ENCODE results near the gene JMJD1C. TPM values are rescaled to one million over a fixed set of nuclear protein-coding genes. Genes with fewer than 3 reads are reported as not detected.

JMJD1C gene
- total and polyA plus RNA-seq, 10 of the 15 experiments (the other 5 are each of a cell fraction or from before 2014, with no cell fraction given): 31.2 to 83.3 (median 49.5) TPM

- H3K4me2 ChIP-seq (ENCODE audit: control insufficient read depth, insufficient read depth): no peak overlapping the region
- no peaks in the 10 kb centered on the region for H3K27me3 ChIP-seq (replicated peaks in 1 of 2; ENCODE audit: control insufficient read depth in 2 of 2, insufficient read depth in 2 of 2, low read length in 1 of 2)
- SMC1A ChIA-PET (ENCODE audit: uncharacterized antibody, unreplicated experiment): interaction anchor here (0.9 to 5.3 kb wide), 5 partner anchors 8 to 53 kb away, joined by 3 to 27 read pairs (median 3); no protein-coding TSS in a partner anchor
- TF ChIP-seq CHD1 (IDR thresholded peaks at IDR 0.05; ENCODE audit: low read depth, low read length) (no peak), PAX8 (IDR thresholded peaks at IDR 0.05) (no peak), RB1 (IDR thresholded peaks at IDR 0.05; ENCODE audit: borderline replicate concordance) (no peak), MYC (IDR thresholded peaks at IDR 0.05; ENCODE audit: insufficient read depth, insufficient read length, insufficient replicate concordance, low read length, severe bottlenecking) (no peak), CEBPB (IDR thresholded peaks at IDR 0.05; ENCODE audit: borderline replicate concordance in 1 of 2, low read depth in 2 of 2, low read length in 2 of 2) (no peak), SUPT20H (IDR thresholded peaks at IDR 0.05; ENCODE audit: borderline replicate concordance, control insufficient read depth, low read depth, low read length) (no peak), ATF7 (IDR thresholded peaks at IDR 0.05; ENCODE audit: low read depth) (no peak), KAT2A (conservative IDR thresholded peaks at IDR 0.05; ENCODE audit: control insufficient read depth, low read depth, low read length) (no peak), MEF2A (IDR thresholded peaks at IDR 0.05; ENCODE audit: insufficient read depth, low read depth, low read length) (no peak), LARP7 (IDR thresholded peaks at IDR 0.05) (no peak), RUNX3 (IDR thresholded peaks at IDR 0.05; ENCODE audit: low read length) (no peak), RAD51 (IDR thresholded peaks at IDR 0.05) (no peak), BHLHE40 (IDR thresholded peaks at IDR 0.05; ENCODE audit: borderline replicate concordance in 1 of 2, low read depth in 2 of 2, low read length in 1 of 2) (no peak), SRF (IDR thresholded peaks at IDR 0.05; ENCODE audit: low read depth in 2 of 2, low read length in 2 of 2) (no peak), YBX1 (IDR thresholded peaks at IDR 0.05) (no peak), BCLAF1 (IDR thresholded peaks at IDR 0.05) (no peak), PML (IDR thresholded peaks at IDR 0.05; ENCODE audit: low read length) (no peak)
- TF ChIP-seq, protein P1, sequence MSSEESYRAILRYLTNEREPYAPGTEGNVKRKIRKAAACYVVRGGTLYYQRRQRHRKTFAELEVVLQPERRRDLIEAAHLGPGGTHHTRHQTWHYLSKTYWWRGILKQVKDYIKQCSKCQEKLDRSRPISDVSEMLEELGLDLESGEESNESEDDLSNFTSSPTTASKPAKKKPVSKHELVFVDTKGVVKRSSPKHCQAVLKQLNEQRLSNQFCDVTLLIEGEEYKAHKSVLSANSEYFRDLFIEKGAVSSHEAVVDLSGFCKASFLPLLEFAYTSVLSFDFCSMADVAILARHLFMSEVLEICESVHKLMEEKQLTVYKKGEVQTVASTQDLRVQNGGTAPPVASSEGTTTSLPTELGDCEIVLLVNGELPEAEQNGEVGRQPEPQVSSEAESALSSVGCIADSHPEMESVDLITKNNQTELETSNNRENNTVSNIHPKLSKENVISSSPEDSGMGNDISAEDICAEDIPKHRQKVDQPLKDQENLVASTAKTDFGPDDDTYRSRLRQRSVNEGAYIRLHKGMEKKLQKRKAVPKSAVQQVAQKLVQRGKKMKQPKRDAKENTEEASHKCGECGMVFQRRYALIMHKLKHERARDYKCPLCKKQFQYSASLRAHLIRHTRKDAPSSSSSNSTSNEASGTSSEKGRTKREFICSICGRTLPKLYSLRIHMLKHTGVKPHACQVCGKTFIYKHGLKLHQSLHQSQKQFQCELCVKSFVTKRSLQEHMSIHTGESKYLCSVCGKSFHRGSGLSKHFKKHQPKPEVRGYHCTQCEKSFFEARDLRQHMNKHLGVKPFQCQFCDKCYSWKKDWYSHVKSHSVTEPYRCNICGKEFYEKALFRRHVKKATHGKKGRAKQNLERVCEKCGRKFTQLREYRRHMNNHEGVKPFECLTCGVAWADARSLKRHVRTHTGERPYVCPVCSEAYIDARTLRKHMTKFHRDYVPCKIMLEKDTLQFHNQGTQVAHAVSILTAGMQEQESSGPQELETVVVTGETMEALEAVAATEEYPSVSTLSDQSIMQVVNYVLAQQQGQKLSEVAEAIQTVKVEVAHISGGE (CRISPR knock-in tag; IDR thresholded peaks at IDR 0.05): no peak
- in situ Hi-C loops (cut with MboI): loop anchor here (5.0 kb wide), 1 partner anchor 423 kb away; no protein-coding TSS in a partner anchor
- H3K36me3 ChIP-seq (ENCODE audit: control insufficient read depth in 2 of 2, insufficient read depth in 2 of 2, low read length in 1 of 2): peaks cover 7 to 43% of the 10 kb centered on the region in 2 experiments
- H3K4me1 ChIP-seq (ENCODE audit: control insufficient read depth, insufficient read depth, low read length): peaks cover 32% of the 10 kb centered on the region
- RAD21 ChIA-PET (ENCODE audit: unreplicated experiment): interaction anchor here (1.1 kb wide), 1 partner anchor 8 kb away, joined by 3 read pairs; no protein-coding TSS in a partner anchor
- no peak overlapping the region for H3K9ac ChIP-seq (ENCODE audit: control insufficient read depth, insufficient read depth, low read length)
- no peak overlapping the region for H3K4me3 ChIP-seq
- peaks cover 5% of the 10 kb centered on the region; the same call in 2 of the 3 replicates for H3K9me3 ChIP-seq (replicated peaks; ENCODE audit: control insufficient read depth, insufficient read depth, low read length)
- no peak for DNase-seq (ENCODE audit: low read depth, low spot score)
- no peaks in the 10 kb centered on the region for H4K20me1 ChIP-seq (ENCODE audit: control insufficient read depth, insufficient read depth)
- intact Hi-C loops (cut with micrococcal nuclease; ENCODE audit: unreplicated experiment): no loop called here
- POLR2A ChIA-PET: interaction anchor here (0.6 kb wide), 1 partner anchor 178 kb away, joined by 8 read pairs; no protein-coding TSS in a partner anchor
- no peak for ATAC-seq
- CTCF ChIA-PET: interaction anchor here (1.5 to 4.7 kb wide), 5 partner anchors 8 to 511 kb away, joined by 4 to 26 read pairs (median 13); no protein-coding TSS in a partner anchor
- no TSS peak for BruUV-seq (replicated peaks)
- peaks cover 63% of the 10 kb centered on the region for H3K79me2 ChIP-seq (ENCODE audit: control insufficient read depth, insufficient read depth, low read length)
- H3K27ac ChIP-seq (ENCODE audit: control insufficient read depth, insufficient read depth): no peak overlapping the region
- no peak overlapping the region for H2AFZ ChIP-seq (ENCODE audit: control insufficient read depth, low read depth, low read length)
- FAIRE-seq: no peak
- 89% methylated on average over 2 of the region's 2 CpGs for WGBS (ENCODE audit: insufficient coverage, insufficient replicate concordance, low lambda C conversion rate, missing lambda C conversion rate)
Measured at GRCh38 chr10:63208986-63209385, 256.8 kb downstream of the JMJD1C start.

Measured in GM12878 (cell line).